Spleen (tissue), 11 donors: ENCODE data around the gene PTEN. TPM values are rescaled to one million over a fixed set of nuclear protein-coding genes. Genes with fewer than 3 reads are reported as not detected.

Experiments used
- DNase-seq: peaks from one replicate; pipeline ENCODE4 v3.0.0-alpha.2; 2020
- H3K27ac ChIP-seq, 8 donors: fragments of 200-600 bp; sonication (generic) in 7 of 8; 1 replicate in 4 of 8; 2 replicates in 4 of 8; pipeline versions ENCODE4 v1.5.0 to v1.8.0; 2016 to 2021; ENCODE audit warnings: inconsistent platforms in 4 of 8, mild to moderate bottlenecking in 4 of 8, moderate library complexity in 1 of 8
- H3K27me3 ChIP-seq, 7 donors: fragments of 200-600 bp; sonication (generic) in 6 of 7; replicated peaks in 1 of 7; 1 replicate in 4 of 7; 2 replicates in 3 of 7; pipeline versions ENCODE4 v1.5.0 to v1.8.0; 2016 to 2021; ENCODE audit warnings: inconsistent platforms in 3 of 7, mild to moderate bottlenecking in 1 of 7
- H3K36me3 ChIP-seq, 6 donors: fragments of 200-600 bp; sonication (generic) in 5 of 6; 1 replicate in 4 of 6; 2 replicates in 2 of 6; pipeline versions ENCODE4 v1.5.0 to v1.8.0; 2016 to 2021; ENCODE audit warnings: inconsistent platforms in 2 of 6
- H3K4me1 ChIP-seq, 6 donors: fragments of 200-600 bp; sonication (generic) in 5 of 6; 1 replicate in 3 of 6; 2 replicates in 3 of 6; pipeline versions ENCODE4 v1.5.0 to v1.8.0; 2016 to 2021; ENCODE audit warnings: inconsistent platforms in 3 of 6
- H3K4me3 ChIP-seq, 8 donors: fragments of 200-600 bp; sonication (generic) in 7 of 8; 1 replicate in 4 of 8; 2 replicates in 4 of 8; pipeline versions ENCODE4 v1.5.0 to v1.8.0; 2016 to 2021; ENCODE audit warnings: inconsistent platforms in 4 of 8, mild to moderate bottlenecking in 4 of 8, moderate library complexity in 2 of 8
- H3K9me3 ChIP-seq, 8 donors: fragments of 200-600 bp; sonication (generic) in 7 of 8; 1 replicate in 4 of 8; 2 replicates in 4 of 8; pipeline versions ENCODE4 v1.5.0 to v1.8.0; 2016 to 2021; ENCODE audit warnings: inconsistent platforms in 4 of 8
- CTCF ChIP-seq, 11 experiments: fragments of 200-600 bp in 7 of 11; fragments of 450-650 bp in 4 of 11; sonication (generic) in 4 of 11; IDR thresholded peaks in 8 of 11; conservative IDR thresholded peaks in 3 of 11; 1 replicate in 7 of 11; 2 replicates in 4 of 11; pipeline versions ENCODE4 v1.4.0 to v1.8.0; 2016 to 2021; ENCODE audit warnings: antibody characterized with exemption in 11 of 11, inconsistent platforms in 4 of 11, mild to moderate bottlenecking in 1 of 11
- POLR2A ChIP-seq, 3 donors: fragments of 450-650 bp; IDR thresholded peaks; one replicate each; pipeline ENCODE4 v1.5.1; 2017; ENCODE audit warnings: antibody characterized with exemption in 3 of 3, mild to moderate bottlenecking in 1 of 3
- POLR2AphosphoS5 ChIP-seq, 3 donors: sonication (generic); formaldehyde crosslinking; IDR thresholded peaks; one replicate each; pipeline ENCODE4 v1.5.1; 2017; ENCODE audit warnings: antibody characterized with exemption in 3 of 3
- WGBS, 5 donors: extraction: QIAGEN DNeasy Blood & Tissue Kit in 3 of 5; methylation state at CpG; one replicate each; pipeline versions ENCODE4 v1.1.5 to v1.1.7; 2013 to 2018; 5-methylcytosine and 5-hydroxymethylcytosine counted together
- intact Hi-C: fragments of 100-400 bp; cut with DNase I; formaldehyde crosslinking; loops from one replicate; pipeline ENCODE4 v1.15.0; 2023; ENCODE audit warnings: low total_unique reads
- polyA plus RNA-seq, 3 donors: library from polyadenylated mRNA; stranded (reverse); fragments of 200-250 nt; gene quantifications; one replicate each; pipeline ENCODE4 v1.2.1, GENCODE V29; 2013
- total RNA-seq, 7 donors: library from RNA; depleted of rRNA in 3 of 7; stranded (reverse); fragments of >200 nt in 3 of 7; fragmentation: NEBNext Ultra II Directional in 4 of 7; extraction: Animal tissue kit (Norgen Biotek cat#: 25700) in 4 of 7; gene quantifications; one replicate each; pipeline versions ENCODE4 v1.1.0 to v1.2.1, GENCODE V29; 2016 to 2021
- donor health status: healthy with polysubstance abuse.
- donor health status: DM: no; HTN: no; CAD: no; lungs with moderate emphysema.
- donor health status: DM: no; HTN: no; CAD: no.
- donor health status: Bipolar disorder and iron deficiency.
- donor health status: healthy.
- donor health status: DM: no; HTN: no; CAD: no.
- donor health status: DM: yes; HTN: yes; CAD: no.

The PTEN gene
- total and polyA plus RNA-seq, 10 donors, result 38.1 to 300 (median 200) TPM

- no peaks in the 10 kb centered on the region for H3K36me3 ChIP-seq
- DNase-seq, result no peak
- no peak overlapping the region for H3K27ac ChIP-seq
- H3K4me1 ChIP-seq, result peaks cover 0 to 6% (median 0%) of the 10 kb centered on the region in 6 donors
- intact Hi-C loops, result no loop called here
- 75 to 100% (median 85%) methylated on average over 2 of the region's 2 CpGs for WGBS, 5 donors
- H3K4me3 ChIP-seq, result no peak overlapping the region
- H3K9me3 ChIP-seq, result no peaks in the 10 kb centered on the region
- H3K27me3 ChIP-seq, result no peaks in the 10 kb centered on the region
- TF ChIP-seq POLR2AphosphoS5 (IDR thresholded peaks at IDR 0.05) (no peak), POLR2A (IDR thresholded peaks at IDR 0.05) (no peak), CTCF (IDR thresholded peaks at IDR 0.05 in 8 of 11, conservative IDR thresholded peaks at IDR 0.05 in 3 of 11) (no peak)
Observed at GRCh38 chr10:87838650-87839049, 24.8 kb upstream of the PTEN start.

- no peak overlapping the region for H3K27ac ChIP-seq
- DNase-seq, result no peak
- WGBS, 5 donors, result 95 to 98% (median 96%) methylated on average over 3 of the region's 3 CpGs
- H3K4me1 ChIP-seq, result peaks cover 0 to 6% (median 0%) of the 10 kb centered on the region in 6 donors
- no peaks in the 10 kb centered on the region for H3K9me3 ChIP-seq
- no peaks in the 10 kb centered on the region for H3K36me3 ChIP-seq
- TF ChIP-seq CTCF (IDR thresholded peaks at IDR 0.05 in 8 of 11, conservative IDR thresholded peaks at IDR 0.05 in 3 of 11) (no peak), POLR2A (IDR thresholded peaks at IDR 0.05) (no peak), POLR2AphosphoS5 (IDR thresholded peaks at IDR 0.05) (no peak)
- no peak overlapping the region for H3K4me3 ChIP-seq
- intact Hi-C loops, result no loop called here
- no peaks in the 10 kb centered on the region for H3K27me3 ChIP-seq
Observed at GRCh38 chr10:87841186-87841585, 22.2 kb upstream of the PTEN start.

GRCh38 chr10:87842220-87842641 lies 21.2 kb upstream of the PTEN start:
- intact Hi-C loops, result no loop called here
- H3K36me3 ChIP-seq, result no peaks in the 10 kb centered on the region
- peaks cover 0 to 6% (median 0%) of the 10 kb centered on the region in 6 donors for H3K4me1 ChIP-seq
- H3K27ac ChIP-seq, result no peak overlapping the region
- 92 to 100% (median 98%) methylated on average over 1 of the region's 1 CpG for WGBS, 5 donors
- no peak overlapping the region for H3K4me3 ChIP-seq
- TF ChIP-seq CTCF (IDR thresholded peaks at IDR 0.05 in 8 of 11, conservative IDR thresholded peaks at IDR 0.05 in 3 of 11), result no peak
- no peak for TF ChIP-seq POLR2AphosphoS5 (IDR thresholded peaks at IDR 0.05)
- no peak for TF ChIP-seq POLR2A (IDR thresholded peaks at IDR 0.05)
- no peaks in the 10 kb centered on the region for H3K9me3 ChIP-seq
- no peaks in the 10 kb centered on the region for H3K27me3 ChIP-seq
- no peak for DNase-seq

GRCh38 chr10:87842776-87843497 lies 20.5 kb upstream of the PTEN start:
- TF ChIP-seq POLR2AphosphoS5 (IDR thresholded peaks at IDR 0.05) (no peak), POLR2A (IDR thresholded peaks at IDR 0.05) (no peak), CTCF (IDR thresholded peaks at IDR 0.05 in 8 of 11, conservative IDR thresholded peaks at IDR 0.05 in 3 of 11) (no peak)
- no peaks in the 10 kb centered on the region for H3K36me3 ChIP-seq
- no peaks in the 10 kb centered on the region for H3K27me3 ChIP-seq
- intact Hi-C loops, result no loop called here
- no peak overlapping the region for H3K27ac ChIP-seq
- no peaks in the 10 kb centered on the region for H3K9me3 ChIP-seq
- no peaks in the 10 kb centered on the region for H3K4me1 ChIP-seq
- DNase-seq, result no peak
- H3K4me3 ChIP-seq, result no peak overlapping the region
